ENCODE results near the gene CD58.

- TF ChIP-seq FOXK1 (CRISPR knock-in tag; IDR thresholded peaks at IDR 0.05; ENCODE audit: borderline replicate concordance) (no peak), ATF2 (CRISPR knock-in tag; IDR thresholded peaks at IDR 0.05) (no peak), CC2D1A (IDR thresholded peaks at IDR 0.05) (no peak)
Measured at GRCh38 chr1:116572099-116572498, 1.3 kb upstream of the CD58 start.
